ENCODE measurements around the gene F12.

DNA sequence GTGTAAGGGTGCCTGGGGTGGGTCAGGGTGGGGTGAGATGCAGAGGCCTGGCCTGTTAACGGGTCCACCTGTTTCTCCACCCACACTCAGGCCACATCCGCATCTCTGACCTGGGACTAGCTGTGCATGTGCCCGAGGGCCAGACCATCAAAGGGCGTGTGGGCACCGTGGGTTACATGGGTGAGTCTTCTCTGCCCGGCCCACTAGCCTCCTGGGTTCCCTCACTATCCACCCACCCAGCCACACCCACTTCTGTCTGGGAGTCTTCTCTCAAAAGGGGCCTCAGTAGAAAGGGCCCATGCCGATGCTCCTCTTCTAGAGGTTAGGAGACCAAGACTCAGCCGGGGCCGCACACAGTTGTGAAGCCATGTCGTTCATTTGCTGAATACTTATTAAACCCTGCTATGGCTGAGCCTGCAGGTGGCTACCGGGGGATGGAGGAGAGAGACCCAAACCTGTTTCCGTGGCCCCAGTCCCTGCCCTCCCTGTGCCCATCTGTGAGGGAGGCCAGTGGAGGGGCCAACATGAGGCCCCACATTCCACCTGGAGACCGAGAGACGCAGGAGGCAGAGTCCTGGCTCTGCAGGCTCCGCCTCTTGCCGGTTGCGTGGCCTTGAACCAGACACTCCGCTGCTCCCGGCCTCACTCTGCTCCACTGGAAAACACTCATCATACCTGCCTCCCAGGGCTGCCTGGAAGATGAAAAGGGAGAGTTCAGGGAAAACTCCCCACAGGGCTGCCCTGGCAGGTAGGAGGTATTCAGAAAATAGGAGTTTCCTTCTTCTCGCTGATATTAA is 25.8 kb upstream of the F12 start:
- TF ChIP-seq GATA3 (IDR thresholded peaks at IDR 0.05; ENCODE audit: low read depth, low read length) (no peak), GATA2 (IDR thresholded peaks at IDR 0.05; ENCODE audit: low read depth, low read length) (no peak)
